Progenitor cell of endocrine pancreas (in vitro differentiated cells): ENCODE results near the gene SEMA3B. TPM values are rescaled to one million over a fixed set of nuclear protein-coding genes. Genes with fewer than 3 reads are reported as not detected.

Experiments used
- DNase-seq: peaks from one replicate; pipeline ENCODE4 v3.0.0; 2021; ENCODE audit warnings: low spot score; ENCODE audit not compliant: unreplicated experiment
- H3K27ac Mint-ChIP-seq: 2 replicates; pipeline ENCODE4 v1.8.0; 2021; ENCODE audit warnings: mild to moderate bottlenecking, moderate library complexity, mixed read lengths
- H3K27me3 Mint-ChIP-seq: 2 replicates; pipeline ENCODE4 v1.8.0; 2021; ENCODE audit warnings: mixed read lengths
- H3K36me3 Mint-ChIP-seq: 2 replicates; pipeline ENCODE4 v1.8.0; 2022; ENCODE audit warnings: mixed read lengths; ENCODE audit not compliant: insufficient read depth
- H3K4me1 Mint-ChIP-seq: 2 replicates; pipeline ENCODE4 v1.8.0; 2021; ENCODE audit warnings: low read depth, mixed read lengths
- H3K4me3 Mint-ChIP-seq: 2 replicates; pipeline ENCODE4 v1.8.0; 2021; ENCODE audit warnings: low read depth, mild to moderate bottlenecking, moderate library complexity, mixed read lengths
- H3K9me3 Mint-ChIP-seq: 2 replicates; pipeline ENCODE4 v1.8.0; 2021; ENCODE audit warnings: low read depth, mixed read lengths
- CTCF ChIP-seq: fragments of 200-600 bp; sonication (generic); IDR thresholded peaks from one replicate; pipeline ENCODE4 v1.5.0; 2021; ENCODE audit warnings: antibody characterized with exemption, mild to moderate bottlenecking; ENCODE audit not compliant: unreplicated experiment
- long read RNA-seq: library from polyadenylated mRNA; unstranded; transcript quantifications from one replicate; pipeline ENCODE4 v2.0.0, GENCODE V29; 2020
- total RNA-seq: library from RNA; stranded (reverse); gene quantifications from 2 replicates; pipeline ENCODE4 v1.2.1, GENCODE V29; 2021

SEMA3B gene
- 24.6 and 27.6 TPM in 2 replicates for total RNA-seq
- long read RNA-seq, transcript SEMA3B-213 (18 exons, 2,925 nt): major isoform, 6 of 22 reads
- long read RNA-seq, partial matches to known transcripts: 1 of 22 reads
- long read RNA-seq, other reads (novel, unspliced or antisense): 9 of 22 reads

DNA sequence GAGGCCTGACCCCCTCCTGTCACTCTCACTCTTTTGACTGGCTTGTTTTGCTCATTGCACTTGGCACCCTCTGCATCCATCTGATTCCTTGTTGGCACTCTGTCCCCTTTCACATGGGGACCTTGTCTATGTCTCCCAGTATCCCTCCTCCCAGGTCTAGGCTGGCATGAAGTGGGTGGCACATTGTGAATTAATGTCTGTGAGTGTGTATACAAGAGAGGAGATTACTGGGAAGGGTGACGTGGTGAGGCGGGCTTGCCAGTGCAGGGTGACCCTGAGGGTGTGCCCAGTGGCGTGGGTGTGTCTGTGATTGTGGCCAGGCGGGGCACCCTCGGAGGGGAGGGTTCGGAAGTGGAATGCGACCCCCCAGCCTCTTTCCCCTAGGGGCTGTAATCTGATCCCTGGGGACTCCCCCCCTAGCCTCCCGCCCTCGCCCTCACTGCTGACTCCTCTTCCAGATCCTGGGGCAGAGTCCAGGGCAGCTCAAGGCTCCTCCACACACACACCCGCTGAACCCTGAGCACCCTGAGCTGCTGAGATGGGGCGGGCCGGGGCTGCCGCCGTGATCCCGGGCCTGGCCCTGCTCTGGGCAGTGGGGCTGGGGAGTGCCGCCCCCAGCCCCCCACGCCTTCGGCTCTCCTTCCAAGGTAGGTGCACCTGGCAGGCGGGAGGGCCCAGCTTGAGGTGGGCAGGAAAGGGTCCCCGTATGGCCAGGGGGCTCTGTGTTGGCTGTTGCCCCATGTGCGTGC lies at the start of gene SEMA3B:
Gene SEMA3B (plus strand): TSS at position 445 of the 749 bp plus-strand sequence. CDS start 94 bp downstream, at position 539.
- H3K27ac Mint-ChIP-seq: peak within 1 kb of the TSS; percentile 90

DNA sequence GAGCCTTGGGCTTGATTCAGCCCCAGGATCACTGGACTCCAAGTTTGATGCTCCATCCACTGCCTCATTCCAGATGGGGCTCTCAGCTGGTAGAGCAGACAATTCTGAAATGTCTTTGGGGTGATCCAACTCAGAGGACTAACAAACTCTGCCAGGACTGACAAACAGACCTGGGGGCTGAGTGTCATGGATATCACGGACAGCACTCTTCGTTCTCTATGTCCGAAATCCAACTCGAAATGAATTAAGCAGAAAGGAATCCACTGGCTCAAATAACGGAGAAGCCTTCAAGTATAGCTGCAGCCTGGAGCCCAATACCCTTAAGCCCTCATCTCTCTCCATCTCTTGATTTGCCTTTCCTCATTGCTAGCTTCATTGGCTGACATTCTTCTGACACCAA lies 49.7 kb upstream of the SEMA3B start:
- peaks cover 2% of the 10 kb centered on the region for H3K36me3 Mint-ChIP-seq
- no peaks in the 10 kb centered on the region for H3K4me1 Mint-ChIP-seq
- DNase-seq: no peak
- no peaks in the 10 kb centered on the region for H3K9me3 Mint-ChIP-seq
- H3K4me3 Mint-ChIP-seq: no peak overlapping the region
- no peak overlapping the region for H3K27ac Mint-ChIP-seq
- TF ChIP-seq CTCF: no peak
- H3K27me3 Mint-ChIP-seq: peaks cover 48% of the 10 kb centered on the region

More for the DNA sequence above, at the start of gene SEMA3B:
- Mint-ChIP-seq H3K27me3 (peaks cover 10% of the 10 kb centered on the region), H3K36me3 (no peaks in the 10 kb centered on the region), H3K4me1 (peaks cover 39% of the 10 kb centered on the region), H3K4me3 (no peak within 1 kb of the TSS), H3K9me3 (no peaks in the 10 kb centered on the region)
- TF ChIP-seq CTCF: no peak
- DNase-seq: no peak

DNA sequence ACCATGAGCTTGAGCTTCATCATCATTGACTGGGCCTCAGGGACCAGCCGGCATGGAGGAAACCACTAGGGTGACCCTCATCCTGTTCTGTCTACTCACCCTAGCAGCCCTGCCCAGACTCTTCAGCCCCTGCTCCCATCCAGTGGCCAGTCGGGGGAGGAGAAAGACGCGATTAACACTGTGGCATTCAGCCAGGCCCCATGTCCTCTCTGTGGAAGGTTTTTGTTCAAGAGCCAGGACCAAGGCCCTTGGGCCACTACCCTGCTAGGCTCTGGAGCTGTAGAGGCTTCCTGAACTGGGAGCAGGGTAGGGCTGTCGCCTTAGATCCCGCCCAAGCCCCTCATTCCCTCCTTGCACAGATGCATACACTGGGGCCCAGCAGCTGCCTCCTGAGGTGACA lies 48.8 kb upstream of the SEMA3B start:
- H3K9me3 Mint-ChIP-seq: no peaks in the 10 kb centered on the region
- no peak for DNase-seq
- H3K27ac Mint-ChIP-seq: no peak overlapping the region
- no peak for TF ChIP-seq CTCF
- H3K4me1 Mint-ChIP-seq: peaks cover 4% of the 10 kb centered on the region
- peaks cover 51% of the 10 kb centered on the region for H3K27me3 Mint-ChIP-seq
- H3K4me3 Mint-ChIP-seq: no peak overlapping the region
- peaks cover 2% of the 10 kb centered on the region for H3K36me3 Mint-ChIP-seq

DNA sequence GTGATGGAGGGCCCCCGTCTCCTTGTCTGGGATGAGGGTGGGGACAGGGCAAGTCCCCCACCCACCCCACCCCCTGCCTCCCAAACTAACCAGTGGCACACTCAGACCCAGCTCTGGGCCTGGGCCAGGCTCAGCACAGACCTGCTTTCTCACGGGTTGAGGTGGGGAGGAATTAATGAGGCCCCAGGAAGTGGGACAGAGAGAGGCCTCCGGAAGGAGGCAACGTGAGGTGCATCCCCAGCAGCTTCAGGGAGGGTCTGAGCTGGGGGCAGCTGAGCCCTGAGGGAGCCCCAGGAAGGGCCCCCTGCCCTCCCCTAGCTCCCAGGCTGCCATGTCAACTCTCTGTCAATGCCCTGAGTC lies 47.9 kb upstream of the SEMA3B start:
- Mint-ChIP-seq H3K4me1 (peaks cover 4% of the 10 kb centered on the region), H3K27ac (no peak overlapping the region), H3K9me3 (no peaks in the 10 kb centered on the region), H3K4me3 (no peak overlapping the region), H3K27me3 (peaks cover 53% of the 10 kb centered on the region), H3K36me3 (peaks cover 2% of the 10 kb centered on the region)
- TF ChIP-seq CTCF: no peak
- DNase-seq: no peak

- Mint-ChIP-seq H3K4me1 (peaks cover 4% of the 10 kb centered on the region), H3K27ac (no peak overlapping the region), H3K27me3 (peaks cover 52% of the 10 kb centered on the region), H3K9me3 (no peaks in the 10 kb centered on the region), H3K4me3 (no peak overlapping the region), H3K36me3 (peaks cover 2% of the 10 kb centered on the region)
- no peak for DNase-seq
- TF ChIP-seq CTCF: peak; percentile 35
Observed at GRCh38 chr3:50221411-50222168, 47.4 kb upstream of the SEMA3B start.
